ENCODE measurements around the gene EYA3. TPM values are rescaled to one million over a fixed set of nuclear protein-coding genes. Genes with fewer than 3 reads are reported as not detected.
A peak's percentile ranks its signal among the peaks of the same experiment; 100 is the strongest.

EYA3 gene
- total RNA-seq, 1 donor from 2014 or later: 15.7 TPM

GRCh38 chr1:28035420-28035819 lies 53.0 kb downstream of the EYA3 start:
- Mint-ChIP-seq H3K27ac (ENCODE audit: unreplicated experiment) (no peak overlapping the region), H3K4me1 (ENCODE audit: low read depth) (peaks cover 21% of the 10 kb centered on the region)

GRCh38 chr1:28032281-28032680 lies 56.1 kb downstream of the EYA3 start:
- TF ChIP-seq CTCF (IDR thresholded peaks at IDR 0.05): no peak
- Mint-ChIP-seq H3K4me3 (ENCODE audit: unreplicated experiment) (no peak overlapping the region), H3K9me3 (ENCODE audit: low read depth) (no peaks in the 10 kb centered on the region), H3K4me1 (ENCODE audit: low read depth) (peaks cover 33% of the 10 kb centered on the region), H3K36me3 (ENCODE audit: low read depth) (peaks cover 4% of the 10 kb centered on the region), H3K27ac (ENCODE audit: unreplicated experiment) (peak overlapping the region; percentile 57), H3K27me3 (ENCODE audit: low read depth) (no peaks in the 10 kb centered on the region)
- DNase-seq (ENCODE audit: low spot score): no peak

More at GRCh38 chr1:28035420-28035819, 53.0 kb downstream of the EYA3 start:
- Mint-ChIP-seq H3K4me3 (ENCODE audit: unreplicated experiment) (no peak overlapping the region), H3K9me3 (ENCODE audit: low read depth) (no peaks in the 10 kb centered on the region), H3K36me3 (ENCODE audit: low read depth) (peaks cover 10% of the 10 kb centered on the region), H3K27me3 (ENCODE audit: low read depth) (no peaks in the 10 kb centered on the region)
- no peak for TF ChIP-seq CTCF (IDR thresholded peaks at IDR 0.05)
- DNase-seq (ENCODE audit: low spot score): no peak

- Mint-ChIP-seq H3K27me3 (ENCODE audit: low read depth) (no peaks in the 10 kb centered on the region), H3K9me3 (ENCODE audit: low read depth) (no peaks in the 10 kb centered on the region), H3K4me3 (ENCODE audit: unreplicated experiment) (no peak overlapping the region), H3K36me3 (ENCODE audit: low read depth) (peaks cover 4% of the 10 kb centered on the region), H3K27ac (ENCODE audit: unreplicated experiment) (no peak overlapping the region), H3K4me1 (ENCODE audit: low read depth) (peaks cover 28% of the 10 kb centered on the region)
- no peak for TF ChIP-seq CTCF (IDR thresholded peaks at IDR 0.05)
- DNase-seq (ENCODE audit: low spot score): no peak
Measured at GRCh38 chr1:28031173-28031572, 57.2 kb downstream of the EYA3 start.

- no peaks in the 10 kb centered on the region for H3K27me3 Mint-ChIP-seq (ENCODE audit: low read depth)
- H3K4me1 Mint-ChIP-seq (ENCODE audit: low read depth): peaks cover 32% of the 10 kb centered on the region
- H3K4me3 Mint-ChIP-seq (ENCODE audit: unreplicated experiment): peak overlapping the region; percentile 22
- TF ChIP-seq CTCF (IDR thresholded peaks at IDR 0.05): no peak
- H3K27ac Mint-ChIP-seq (ENCODE audit: unreplicated experiment): peak overlapping the region; percentile 89
- H3K9me3 Mint-ChIP-seq (ENCODE audit: low read depth): no peaks in the 10 kb centered on the region
- peaks cover 1% of the 10 kb centered on the region for H3K36me3 Mint-ChIP-seq (ENCODE audit: low read depth)
- DNase-seq (ENCODE audit: low spot score): no peak
Measured at GRCh38 chr1:28028873-28029654, 59.3 kb downstream of the EYA3 start.

GRCh38 chr1:28027660-28028059 lies 60.8 kb downstream of the EYA3 start:
- Mint-ChIP-seq H3K27ac (ENCODE audit: unreplicated experiment) (peak overlapping the region; percentile 6), H3K27me3 (ENCODE audit: low read depth) (no peaks in the 10 kb centered on the region), H3K36me3 (ENCODE audit: low read depth) (peaks cover 1% of the 10 kb centered on the region), H3K4me1 (ENCODE audit: low read depth) (peaks cover 31% of the 10 kb centered on the region), H3K9me3 (ENCODE audit: low read depth) (no peaks in the 10 kb centered on the region), H3K4me3 (ENCODE audit: unreplicated experiment) (no peak overlapping the region)
- DNase-seq (ENCODE audit: low spot score): no peak
- no peak for TF ChIP-seq CTCF (IDR thresholded peaks at IDR 0.05)
